PC-9 (cell line): ENCODE results near the gene C22orf39. TPM values are rescaled to one million over a fixed set of nuclear protein-coding genes. Genes with fewer than 3 reads are reported as not detected.

Experiments used
- BruUV-seq: library from RNA; stranded (reverse); fragments of 400-500 nt; replicated peaks from 2 replicates; lab custom pipeline; 2021; lab: Mats Ljungman, UMichigan
- CTCF ChIA-PET: fragments of 300-600 bp; sonication (Branson Sonifier 250); formaldehyde crosslinking; loops from one replicate; lab custom pipeline; 2022; ENCODE audit warnings: antibody characterized with exemption; lab: Charles Lee
- POLR2A ChIA-PET: fragments of 300-600 bp; sonication (Branson Sonifier 250); formaldehyde crosslinking; loops from one replicate; lab custom pipeline; 2022; ENCODE audit warnings: antibody characterized with exemption; ENCODE audit not compliant: unreplicated experiment; lab: Charles Lee
- DNase-seq, 2 experiments: peaks; one replicate each; pipeline versions ENCODE4 v3.0.0 to v3.0.0-alpha.2; 2015 to 2022; ENCODE audit warnings: mixed read lengths in 1 of 2
- H2AFZ ChIP-seq: fragments of 200-600 bp; sonication (generic); 2 replicates; pipeline ENCODE4 v1.8.1; 2017; ENCODE audit warnings: antibody characterized with exemption
- H3F3A ChIP-seq: fragments of 200-600 bp; sonication (generic); 2 replicates; pipeline ENCODE4 v1.8.1; 2017; ENCODE audit warnings: antibody characterized with exemption, mild to moderate bottlenecking, low read depth; ENCODE audit not compliant: insufficient read depth
- H3K27ac ChIP-seq: fragments of 200-600 bp; sonication (generic); 2 replicates; pipeline ENCODE4 v1.6.1; 2016; ENCODE audit warnings: mixed run types
- H3K27me3 ChIP-seq: fragments of 200-600 bp; sonication (generic); 2 replicates; pipeline ENCODE4 v1.6.1; 2016; ENCODE audit warnings: low read depth, mixed run types; ENCODE audit not compliant: insufficient read depth
- H3K36me3 ChIP-seq: fragments of 200-600 bp; sonication (generic); 2 replicates; pipeline ENCODE4 v1.6.1; 2016; ENCODE audit warnings: low read depth, mixed run types
- H3K4me1 ChIP-seq: fragments of 200-600 bp; sonication (generic); replicated peaks from 2 replicates; pipeline ENCODE4 v1.6.1; 2016; ENCODE audit warnings: mixed run types; ENCODE audit not compliant: insufficient read depth
- H3K4me2 ChIP-seq: fragments of 200-600 bp; sonication (generic); 2 replicates; pipeline ENCODE4 v1.6.1; 2017; ENCODE audit warnings: mixed run types
- H3K4me3 ChIP-seq: fragments of 200-600 bp; sonication (generic); 2 replicates; pipeline ENCODE4 v1.6.1; 2016; ENCODE audit warnings: mixed run types
- H3K79me2 ChIP-seq: fragments of 200-600 bp; sonication (generic); 2 replicates; pipeline ENCODE4 v1.6.1; 2017; ENCODE audit warnings: low read depth, mixed run types
- H3K9me2 ChIP-seq: fragments of 200-600 bp; sonication (generic); 2 replicates; pipeline ENCODE4 v1.8.1; 2017; ENCODE audit warnings: mild to moderate bottlenecking; ENCODE audit not compliant: insufficient read depth
- H3K9me3 ChIP-seq: fragments of 200-600 bp; sonication (generic); 2 replicates; pipeline ENCODE4 v1.8.1; 2016; ENCODE audit warnings: low read depth; ENCODE audit not compliant: insufficient read depth
- H4K20me1 ChIP-seq: fragments of 200-600 bp; sonication (generic); 2 replicates; pipeline ENCODE4 v1.8.1; 2017; ENCODE audit not compliant: insufficient read depth
- EZH2 ChIP-seq: fragments of 200-600 bp; sonication (generic); IDR thresholded peaks from 2 replicates; pipeline ENCODE4 v1.8.0; 2017; ENCODE audit warnings: antibody characterized with exemption, low read depth
- intact Hi-C: fragments of 100-400 bp; cut with micrococcal nuclease; formaldehyde crosslinking; loops from one replicate; pipeline ENCODE4 v1.10.0; 2022; ENCODE audit not compliant: unreplicated experiment
- total RNA-seq: library from RNA; stranded (reverse); gene quantifications from 2 replicates; pipeline ENCODE4 v1.2.3, GENCODE V29; 2021
- TF ChIP-seq, protein P1 (sequence below): fragments of 200-600 bp; sonication (generic); conservative IDR thresholded peaks from 2 replicates; pipeline ENCODE4 v1.6.1; 2017; ENCODE audit warnings: mixed run types, antibody characterized with exemption, mild to moderate bottlenecking, moderate library complexity

Gene C22orf39
- total RNA-seq, 1 experiment from 2014 or later, result 12.3 TPM

DNA sequence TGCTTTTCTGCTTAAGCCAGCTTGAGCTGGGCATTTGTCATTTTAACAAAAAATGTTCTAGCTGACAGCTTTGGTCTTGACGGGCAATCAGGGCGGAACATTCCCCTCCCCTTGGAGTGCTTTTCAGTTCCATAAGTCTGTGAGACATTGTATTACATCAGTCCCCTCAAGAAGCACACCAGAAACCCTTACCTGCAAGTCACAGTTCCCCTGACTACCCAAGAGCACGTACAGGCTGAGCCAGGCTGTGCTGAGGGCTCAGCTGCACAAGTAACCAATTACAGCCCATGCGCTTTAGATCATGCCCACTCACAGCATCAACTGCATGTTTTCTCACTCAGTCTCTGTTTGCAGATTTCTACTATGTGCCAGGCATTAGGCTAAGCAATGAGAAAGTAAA is 35.0 kb downstream of the C22orf39 start:
- H4K20me1 ChIP-seq, result peaks cover 3% of the 10 kb centered on the region
- H3K4me2 ChIP-seq, result no peak overlapping the region
- no peaks in the 10 kb centered on the region for H3F3A ChIP-seq
- H3K36me3 ChIP-seq, result no peaks in the 10 kb centered on the region
- no peak overlapping the region for H3K4me3 ChIP-seq
- no peaks in the 10 kb centered on the region for H3K9me2 ChIP-seq
- TF ChIP-seq, protein P1, sequence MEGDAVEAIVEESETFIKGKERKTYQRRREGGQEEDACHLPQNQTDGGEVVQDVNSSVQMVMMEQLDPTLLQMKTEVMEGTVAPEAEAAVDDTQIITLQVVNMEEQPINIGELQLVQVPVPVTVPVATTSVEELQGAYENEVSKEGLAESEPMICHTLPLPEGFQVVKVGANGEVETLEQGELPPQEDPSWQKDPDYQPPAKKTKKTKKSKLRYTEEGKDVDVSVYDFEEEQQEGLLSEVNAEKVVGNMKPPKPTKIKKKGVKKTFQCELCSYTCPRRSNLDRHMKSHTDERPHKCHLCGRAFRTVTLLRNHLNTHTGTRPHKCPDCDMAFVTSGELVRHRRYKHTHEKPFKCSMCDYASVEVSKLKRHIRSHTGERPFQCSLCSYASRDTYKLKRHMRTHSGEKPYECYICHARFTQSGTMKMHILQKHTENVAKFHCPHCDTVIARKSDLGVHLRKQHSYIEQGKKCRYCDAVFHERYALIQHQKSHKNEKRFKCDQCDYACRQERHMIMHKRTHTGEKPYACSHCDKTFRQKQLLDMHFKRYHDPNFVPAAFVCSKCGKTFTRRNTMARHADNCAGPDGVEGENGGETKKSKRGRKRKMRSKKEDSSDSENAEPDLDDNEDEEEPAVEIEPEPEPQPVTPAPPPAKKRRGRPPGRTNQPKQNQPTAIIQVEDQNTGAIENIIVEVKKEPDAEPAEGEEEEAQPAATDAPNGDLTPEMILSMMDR, result no peak
- TF ChIP-seq EZH2, result no peak
- no peak overlapping the region for H2AFZ ChIP-seq
- H3K9me3 ChIP-seq, result no peaks in the 10 kb centered on the region
- BruUV-seq, result no TSS peak
- H3K79me2 ChIP-seq, result peaks cover 20% of the 10 kb centered on the region
- no peaks in the 10 kb centered on the region for H3K27me3 ChIP-seq
- ChIA-PET POLR2A (no interaction called here), CTCF (no interaction called here)
- intact Hi-C loops, result no loop called here
- DNase-seq, result no peak
- H3K4me1 ChIP-seq, result no peaks in the 10 kb centered on the region
- no peak overlapping the region for H3K27ac ChIP-seq

DNA sequence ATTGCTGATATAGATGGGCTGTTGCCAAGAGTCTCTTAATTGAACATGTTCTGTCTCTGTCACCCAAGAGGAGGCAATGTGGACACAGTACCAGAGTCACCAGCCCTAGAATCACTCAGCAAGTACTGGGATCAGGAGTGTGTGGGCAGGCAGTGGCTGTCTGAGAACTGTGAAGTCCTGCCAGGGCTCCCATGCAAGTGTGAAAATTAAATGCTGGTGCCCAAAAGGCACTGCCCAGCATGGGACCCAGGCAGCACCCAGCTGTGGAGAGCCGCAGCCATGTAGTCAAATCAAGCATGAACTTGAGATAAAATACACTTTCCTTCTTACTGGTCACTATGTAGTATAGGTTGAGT is 35.8 kb downstream of the C22orf39 start:
- Histone ChIP-seq H3K9me3 (no peaks in the 10 kb centered on the region), H3K9me2 (no peaks in the 10 kb centered on the region), H3K27ac (no peak overlapping the region), H3K4me2 (no peak overlapping the region), H3K36me3 (no peaks in the 10 kb centered on the region), H3K4me3 (no peak overlapping the region), H2AFZ (no peak overlapping the region), H3K27me3 (no peaks in the 10 kb centered on the region), H3K4me1 (no peaks in the 10 kb centered on the region), H3K79me2 (peaks cover 15% of the 10 kb centered on the region; the same call in 1 of the 2 replicates), H4K20me1 (peaks cover 3% of the 10 kb centered on the region), H3F3A (no peaks in the 10 kb centered on the region)
- no TSS peak for BruUV-seq
- ChIA-PET CTCF (no interaction called here), POLR2A (no interaction called here)
- TF ChIP-seq EZH2, result no peak
- TF ChIP-seq, protein P1, result no peak
- DNase-seq, result no peak
- intact Hi-C loops, result no loop called here

DNA sequence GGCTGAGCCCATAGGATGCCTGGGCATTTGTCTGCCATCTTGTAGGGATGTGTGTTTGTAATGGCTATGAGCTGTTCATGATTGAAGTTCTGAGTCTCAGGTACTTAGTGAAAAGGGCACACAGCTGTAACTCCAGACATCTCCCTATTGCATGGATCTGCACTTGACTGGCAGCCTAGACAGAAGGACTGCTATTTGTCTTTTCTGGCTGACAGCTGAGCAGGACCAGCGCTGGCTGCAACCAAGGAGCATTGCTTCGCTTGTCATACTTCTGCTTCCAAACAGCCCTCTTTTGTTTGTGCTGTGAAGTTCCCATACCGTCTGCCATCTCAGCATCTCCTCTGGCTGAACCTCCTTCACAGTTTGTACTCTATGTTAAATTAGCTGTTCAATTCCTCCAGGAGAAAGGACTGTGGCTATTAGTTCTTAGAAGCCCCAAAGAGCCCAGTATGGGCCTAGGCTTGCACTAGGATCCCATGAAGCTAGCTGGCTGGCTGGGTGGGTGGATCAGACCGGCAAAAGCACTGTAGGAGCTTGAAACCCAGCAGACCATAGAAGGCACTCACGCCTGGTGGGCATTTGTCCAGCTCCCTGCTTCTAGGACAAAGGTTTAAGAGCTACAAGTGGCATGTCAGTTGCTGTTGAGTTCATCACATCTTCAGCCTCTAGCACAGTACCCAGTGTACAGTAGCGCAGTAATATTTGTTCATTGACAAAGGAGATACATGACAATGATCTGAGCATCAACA is 36.4 kb downstream of the C22orf39 start:
- TF ChIP-seq, protein P1, result no peak
- TF ChIP-seq EZH2, result no peak
- Histone ChIP-seq H4K20me1 (peaks cover 3% of the 10 kb centered on the region), H2AFZ (no peak overlapping the region), H3K9me3 (no peaks in the 10 kb centered on the region), H3F3A (no peaks in the 10 kb centered on the region), H3K9me2 (no peaks in the 10 kb centered on the region), H3K36me3 (no peaks in the 10 kb centered on the region), H3K4me1 (no peaks in the 10 kb centered on the region), H3K27ac (no peak overlapping the region), H3K4me2 (no peak overlapping the region), H3K27me3 (no peaks in the 10 kb centered on the region), H3K4me3 (no peak overlapping the region), H3K79me2 (peaks cover 15% of the 10 kb centered on the region; the same call in 1 of the 2 replicates)
- ChIA-PET CTCF (no interaction called here), POLR2A (no interaction called here)
- no peak for DNase-seq
- intact Hi-C loops, result no loop called here
- BruUV-seq, result no TSS peak
